Keratinocyte (primary cell): Measurements from ENCODE around the gene SOST.

ENCODE experiments used
- CTCF ChIP-seq, 3 experiments: IDR thresholded peaks in 1 of 3; conservative IDR thresholded peaks in 1 of 3; optimal IDR thresholded peaks in 1 of 3; 2 replicates in 2 of 3; 3 replicates in 1 of 3; pipeline versions ENCODE3 to v1.5.1; 2011; ENCODE audit warnings: low read length in 3 of 3, mild to moderate bottlenecking in 3 of 3, moderate library complexity in 2 of 3, control low read depth in 1 of 3, inconsistent platforms in 1 of 3; ENCODE audit not compliant: insufficient read depth in 2 of 3; ENCODE audit errors: extremely low read depth in 1 of 3
- EZH2 ChIP-seq: IDR thresholded peaks from one replicate; pipeline ENCODE4 v1.6.1; 2012; ENCODE audit warnings: inconsistent platforms, mild to moderate bottlenecking, low read length, moderate library complexity

- no peak for TF ChIP-seq EZH2
- TF ChIP-seq CTCF (optimal IDR thresholded peaks at IDR 0.05 in 1 of 3, IDR thresholded peaks at IDR 0.05 in 1 of 3, conservative IDR thresholded peaks at IDR 0.05 in 1 of 3; ENCODE audit: extremely low read depth in 1 of 3, insufficient read depth in 2 of 3, low read length in 3 of 3) = no peak
Observed at GRCh38 chr17:43769426-43769825, 10.8 kb upstream of the SOST start.
